GM18511 (cell line): ENCODE measurements around the gene CHP2.
"Not testable (repeated sequence)": the region's sequence is repeated elsewhere in the genome, so short reads cannot be mapped to it uniquely, and the experiment has no call there.

Experiments
- ATAC-seq: cut with Tn5 transposase; IDR thresholded peaks from one replicate; pipeline ENCODE4 v1.9.1; 2021; ENCODE audit warnings: mild to moderate bottlenecking, moderate library complexity; ENCODE audit not compliant: unreplicated experiment

CHP2 gene

GRCh38 chr16:23742766-23743165 is 12.1 kb upstream of the CHP2 start:
- no peak for ATAC-seq

DNA sequence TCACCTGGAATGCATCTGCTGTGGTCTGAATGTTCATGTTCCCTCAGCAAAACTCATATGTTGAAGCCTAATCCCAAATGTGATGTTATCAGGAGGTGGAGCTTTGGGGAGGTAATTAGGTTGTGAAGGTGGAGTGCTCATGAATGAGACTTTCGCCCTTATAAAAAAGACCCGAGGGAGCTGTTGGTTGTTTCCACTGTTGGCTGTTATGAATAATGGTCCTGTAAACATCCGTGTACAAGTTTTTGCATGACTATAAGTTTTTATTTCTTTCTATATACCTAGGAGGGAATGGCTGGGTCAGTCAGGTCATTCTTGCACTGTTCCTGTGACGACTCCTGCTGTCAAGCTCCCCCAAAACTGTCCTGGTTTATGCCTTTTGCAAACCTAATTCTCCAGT is 9.6 kb upstream of the CHP2 start:
- no peak for ATAC-seq

DNA sequence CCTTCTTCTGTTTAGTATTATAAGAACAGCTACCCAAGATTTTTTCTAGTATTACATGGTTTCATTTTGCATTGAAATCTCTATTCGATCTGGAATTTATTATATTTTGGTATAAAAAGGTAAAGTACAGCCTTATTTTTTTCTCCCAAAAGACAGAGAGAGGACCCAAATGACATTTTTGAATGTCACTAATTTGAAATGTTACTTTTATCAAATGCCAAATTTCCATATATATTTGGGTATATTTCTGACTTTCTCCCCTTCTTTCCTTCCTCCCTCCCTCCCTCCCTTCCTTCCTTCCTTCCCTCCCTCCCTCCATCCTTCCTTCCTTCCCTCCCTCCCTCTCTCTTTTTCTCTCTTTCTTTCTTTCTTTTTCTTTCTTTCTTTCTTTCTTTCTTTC is 6.2 kb upstream of the CHP2 start:
- ATAC-seq = no peak

DNA sequence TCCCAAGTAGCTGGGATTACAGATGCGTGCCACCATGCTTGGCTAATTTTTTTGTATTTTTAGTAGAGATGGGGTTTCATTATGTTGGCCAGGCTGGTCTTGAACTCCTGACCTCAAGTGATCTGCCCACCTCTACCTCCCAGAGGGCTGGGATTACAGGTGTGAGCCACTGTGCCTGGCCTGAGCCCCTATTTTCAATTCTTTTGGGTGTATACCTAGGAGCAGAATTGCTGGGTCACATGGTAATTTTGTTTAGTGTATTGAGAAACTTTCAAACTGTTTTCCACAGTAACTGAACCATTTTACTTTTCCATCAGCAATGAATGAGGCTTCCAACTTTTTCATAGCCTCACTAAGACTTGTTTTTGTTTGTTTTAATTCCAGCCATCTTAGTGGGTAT is 3.8 kb upstream of the CHP2 start:
- ATAC-seq = not testable (repeated sequence)

DNA sequence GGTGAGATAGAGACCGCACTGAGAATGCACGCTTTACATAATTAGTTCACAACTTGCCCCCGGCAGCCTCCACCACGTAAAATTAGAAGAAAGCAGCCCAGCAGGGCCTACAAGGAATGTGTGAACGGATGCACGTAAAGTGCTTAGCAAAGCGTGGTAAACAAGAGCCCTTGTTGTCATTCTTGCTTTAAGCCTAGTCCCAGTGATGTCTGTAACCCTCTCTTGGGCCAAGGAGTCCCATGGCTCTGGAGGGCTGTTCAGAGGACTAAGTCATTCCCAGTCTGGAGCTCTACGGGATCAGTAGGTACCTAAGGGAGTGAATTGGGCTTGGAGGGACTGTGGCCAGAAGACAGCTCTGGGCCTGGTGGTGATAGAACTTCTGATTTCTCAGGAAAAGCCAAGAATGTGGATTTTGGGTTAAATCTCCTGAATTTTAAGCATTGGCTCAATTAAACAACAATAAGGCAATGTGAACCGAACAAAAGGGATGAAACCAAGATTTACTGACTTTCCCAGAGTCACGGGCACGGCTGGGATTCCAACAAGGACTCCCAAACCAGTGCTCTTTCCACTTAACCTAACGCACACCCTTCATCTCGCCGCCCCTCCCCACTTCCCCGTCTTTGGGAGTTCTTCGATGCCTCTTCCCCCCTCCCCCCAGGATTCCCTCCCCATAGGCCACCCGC is 775 bp upstream of the CHP2 start:
- no peak for ATAC-seq

DNA sequence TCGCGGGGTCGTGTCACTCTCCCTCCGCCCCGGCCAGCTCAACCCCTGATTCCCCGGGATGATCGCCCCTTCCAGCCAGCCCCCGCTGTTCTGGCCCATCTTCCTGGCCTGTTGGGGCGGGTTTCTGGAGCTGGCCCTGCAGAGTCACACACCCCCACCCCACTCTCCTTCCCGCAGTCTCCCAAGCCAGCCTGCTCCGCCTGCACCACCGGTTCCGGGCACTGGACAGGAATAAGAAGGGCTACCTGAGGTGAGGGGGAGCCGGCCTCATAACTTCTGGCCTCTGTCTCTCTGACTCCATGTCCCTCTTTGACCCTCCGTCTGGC is 621 bp downstream of the CHP2 start:
- no peak for ATAC-seq

DNA sequence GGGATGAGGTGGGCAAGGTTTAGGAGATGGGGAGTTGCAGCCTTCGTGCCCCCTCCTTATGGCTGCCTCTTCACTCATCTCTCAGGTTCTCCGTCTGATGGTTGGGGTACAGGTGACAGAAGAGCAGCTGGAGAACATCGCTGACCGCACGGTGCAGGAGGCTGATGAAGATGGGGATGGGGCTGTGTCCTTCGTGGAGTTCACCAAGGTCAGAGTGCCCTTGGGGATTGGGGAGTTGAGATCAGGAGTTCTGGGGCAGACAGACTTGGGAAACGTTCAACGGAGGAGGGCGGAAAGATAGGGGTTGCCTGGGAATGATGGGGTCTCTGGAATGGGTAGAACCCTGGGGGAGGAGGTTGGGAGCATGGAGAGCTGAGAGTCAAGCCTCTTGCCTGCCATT is 2.3 kb downstream of the CHP2 start:
- no peak for ATAC-seq

DNA sequence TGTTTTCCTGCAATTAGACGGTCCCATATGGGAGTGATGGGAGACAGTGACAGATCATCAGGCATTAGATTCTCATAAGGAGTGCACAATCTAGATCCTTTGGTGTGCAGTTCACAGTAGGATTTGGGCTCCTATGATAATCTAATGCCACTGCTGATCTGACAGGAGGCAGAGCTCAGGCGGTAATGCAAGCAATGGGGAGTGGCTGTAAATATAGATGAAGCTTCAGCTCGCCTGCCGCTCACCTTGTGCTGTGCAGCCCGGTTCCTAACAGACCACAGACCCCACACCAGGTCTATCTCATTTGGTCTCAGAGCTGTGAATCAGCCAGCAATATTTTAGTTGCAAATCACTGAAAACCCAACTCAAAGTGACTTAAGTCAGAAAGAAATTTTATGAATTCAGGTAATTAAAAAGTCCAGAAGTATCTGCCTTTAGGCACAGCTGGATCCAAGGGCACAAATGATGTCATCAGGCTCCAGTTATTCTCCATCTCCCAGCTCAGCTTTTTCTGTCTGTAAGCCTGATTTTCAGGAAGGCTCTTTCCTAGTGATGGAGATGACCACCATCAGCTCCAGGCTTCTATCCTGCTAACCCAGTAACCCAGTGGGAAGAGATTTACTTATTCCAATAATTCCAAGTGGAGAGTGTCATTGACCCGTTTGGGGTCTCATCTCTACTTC is 3.3 kb downstream of the CHP2 start:
- no peak for ATAC-seq

DNA sequence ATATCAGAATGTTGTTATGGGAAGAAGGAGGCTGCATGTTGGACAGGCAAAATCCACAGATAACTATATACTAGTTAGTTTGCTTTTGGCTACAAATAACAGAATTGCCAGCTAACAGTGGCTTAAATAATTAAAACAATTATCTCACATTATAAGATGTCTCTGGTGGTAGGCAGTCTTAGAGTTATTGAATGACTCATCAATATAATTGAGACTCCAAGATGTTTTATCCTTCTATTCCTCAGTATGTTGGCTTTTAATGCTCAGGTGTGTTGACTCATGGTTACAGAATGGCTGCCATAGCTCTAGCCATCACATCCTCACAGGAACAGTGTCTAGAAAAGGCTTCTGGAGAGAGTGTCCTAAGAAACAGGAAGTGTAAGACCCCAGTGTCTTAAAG is 11.1 kb downstream of the CHP2 start:
- ATAC-seq = no peak

DNA sequence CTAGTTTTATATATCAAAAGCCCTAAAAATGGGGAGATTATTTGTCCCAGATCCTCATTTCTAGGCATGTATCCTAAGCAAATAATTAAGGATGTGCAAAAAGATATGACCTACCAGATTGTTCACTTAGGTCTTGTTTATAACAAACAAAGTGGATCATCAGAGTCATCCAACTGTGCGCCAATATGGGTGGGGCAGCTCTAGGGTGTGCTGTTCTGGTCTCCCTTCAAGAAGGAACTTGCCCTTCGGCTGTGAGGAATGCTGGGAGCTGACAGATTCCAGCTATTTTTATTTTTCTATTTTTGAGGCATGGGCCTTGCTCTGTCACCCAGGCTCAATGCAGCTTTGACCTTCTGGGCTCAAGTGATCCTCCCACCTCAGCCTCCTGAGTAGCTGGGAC is 13.8 kb downstream of the CHP2 start:
- no peak for ATAC-seq

GRCh38 chr16:23771027-23771426 is 16.2 kb downstream of the CHP2 start:
- ATAC-seq = no peak

GRCh38 chr16:23771642-23772041 is 16.8 kb downstream of the CHP2 start:
- ATAC-seq = no peak

DNA sequence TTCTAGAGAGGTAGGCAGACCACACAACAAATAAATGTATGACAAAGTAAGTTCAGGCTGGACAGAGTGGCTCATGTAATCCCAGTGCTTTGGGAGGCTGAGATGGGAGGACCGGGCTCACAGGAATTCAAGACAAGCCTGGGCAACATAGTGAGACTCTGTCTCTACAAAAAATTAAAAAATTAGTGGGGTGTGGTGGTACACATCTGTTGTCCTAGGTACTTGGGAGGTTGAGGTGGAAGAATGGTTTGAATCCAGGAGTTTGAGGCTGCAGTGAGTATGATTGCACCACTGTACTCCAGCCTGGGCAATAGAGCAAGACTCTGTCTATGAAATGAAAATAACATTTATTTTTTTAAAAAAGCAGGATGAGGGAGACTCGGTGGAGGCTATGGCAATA is 18.5 kb downstream of the CHP2 start:
- ATAC-seq = no peak

DNA sequence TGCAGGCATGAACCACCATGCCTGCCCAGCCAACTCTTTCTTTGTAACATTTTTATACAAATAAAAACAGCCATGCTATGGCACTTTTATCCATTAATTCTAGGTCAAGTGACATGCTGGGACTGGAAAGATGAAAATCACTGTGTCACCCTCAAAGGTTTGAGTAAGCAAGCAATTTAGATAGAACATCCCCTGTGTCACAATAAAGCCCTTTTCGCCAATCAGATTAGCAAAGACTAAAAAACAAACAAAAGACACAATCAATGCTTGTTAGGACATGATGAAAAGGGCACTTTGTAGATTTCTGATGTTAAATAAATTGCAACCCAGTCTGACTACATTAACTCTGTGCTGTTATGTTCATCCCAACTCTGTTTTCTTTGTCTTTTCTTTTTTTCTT is 26.4 kb downstream of the CHP2 start:
- no peak for ATAC-seq

DNA sequence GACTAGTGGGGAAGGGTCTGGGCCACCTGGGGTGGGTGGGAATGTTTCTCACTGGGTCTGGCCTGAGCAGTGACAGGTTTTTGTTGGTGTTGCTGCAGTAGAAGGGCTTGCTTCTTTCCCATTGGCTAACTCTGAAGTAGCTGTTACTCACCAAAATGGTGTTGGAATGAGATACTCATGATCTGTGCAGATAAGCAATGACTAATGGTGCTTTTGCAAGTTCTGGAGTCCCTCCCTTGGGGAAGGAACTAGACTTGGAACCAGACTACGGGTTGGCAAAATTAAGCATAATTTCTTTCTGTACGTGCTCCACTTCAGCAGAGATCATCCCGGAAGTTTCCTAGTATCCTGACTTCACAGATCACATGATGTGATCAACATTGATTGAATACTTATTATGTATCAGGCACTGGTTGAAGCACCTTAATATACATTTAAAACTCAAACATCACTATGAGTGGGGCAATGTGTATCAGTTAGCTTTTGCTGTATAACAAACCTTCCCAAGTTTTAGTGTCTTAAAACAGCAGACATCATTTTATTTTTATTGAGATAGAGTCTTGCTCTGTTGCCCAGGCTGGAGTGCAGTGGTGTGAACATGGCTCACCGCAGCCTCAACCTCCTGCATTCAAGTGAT is 30.1 kb downstream of the CHP2 start:
- ATAC-seq = no peak

DNA sequence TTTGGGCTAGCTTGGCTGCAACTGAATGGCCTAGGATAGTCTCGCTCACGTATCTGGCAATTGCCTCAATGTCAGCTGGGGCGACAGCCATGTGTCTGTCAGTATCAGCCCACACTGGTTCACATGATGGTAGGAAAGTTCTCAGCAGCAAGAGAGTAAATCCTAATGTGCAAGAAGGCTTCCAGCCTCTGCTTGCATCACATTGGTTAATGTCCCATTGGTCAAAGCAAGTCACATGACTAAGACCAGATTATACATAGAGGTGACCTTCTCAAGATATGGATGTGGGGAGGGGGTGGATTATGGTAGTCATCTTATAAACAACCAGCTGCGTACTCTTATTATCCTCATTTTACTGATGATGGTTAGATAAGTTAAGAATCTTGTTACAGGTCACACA is 31.0 kb downstream of the CHP2 start:
- ATAC-seq = no peak

GRCh38 chr16:23786964-23787561 is 32.2 kb downstream of the CHP2 start:
- ATAC-seq = no peak

- ATAC-seq = no peak
These were observed 33.9 kb downstream of the CHP2 start for GRCh38 chr16:23788685-23789084.

DNA sequence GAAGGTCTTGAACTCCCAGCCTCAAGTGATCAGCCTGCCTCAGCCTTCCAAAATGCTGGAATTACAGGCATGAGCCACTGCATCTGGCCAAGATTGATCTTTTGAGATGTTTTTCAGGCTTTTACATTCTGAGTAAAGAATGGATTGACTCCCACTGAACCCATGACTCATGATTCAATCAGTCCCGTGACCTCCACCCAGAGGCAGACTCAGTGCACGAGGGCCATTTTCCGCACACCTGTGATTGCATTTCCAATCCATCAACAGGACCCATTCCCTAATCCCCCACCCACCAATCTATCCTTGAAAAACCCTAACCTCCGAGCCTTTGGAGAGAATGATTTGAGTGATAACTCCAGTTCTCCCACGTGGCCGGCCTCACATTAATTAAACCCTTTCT is 40.6 kb downstream of the CHP2 start:
- ATAC-seq = no peak

- ATAC-seq = no peak
These were observed 42.1 kb downstream of the CHP2 start for GRCh38 chr16:23796941-23797340.

DNA sequence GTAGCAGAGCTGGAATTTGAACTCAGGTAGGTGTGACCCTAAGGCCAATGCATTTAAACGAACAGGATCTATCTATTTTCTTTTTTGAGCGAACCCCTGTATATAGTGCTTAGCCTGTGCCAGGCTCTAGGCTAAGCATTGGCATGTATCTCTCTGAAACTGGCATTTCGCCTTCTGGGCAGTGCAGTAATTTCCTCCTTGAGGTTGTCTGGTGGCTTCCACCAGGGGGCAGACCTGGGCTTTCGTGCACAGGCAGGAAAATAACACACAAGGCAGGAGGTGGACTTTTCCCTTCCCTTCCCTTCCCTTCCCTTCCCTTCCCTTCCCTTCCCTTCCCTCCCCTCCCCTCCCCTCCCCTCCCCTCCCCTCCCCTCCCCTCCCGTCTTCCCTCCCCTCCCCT is 46.6 kb downstream of the CHP2 start:
- no peak for ATAC-seq

GRCh38 chr16:23802776-23803175 is 48.0 kb downstream of the CHP2 start:
- ATAC-seq = no peak
